ENCODE measurements around the gene CRYBB1. TPM values are rescaled to one million over a fixed set of nuclear protein-coding genes. Genes with fewer than 3 reads are reported as not detected.

The CRYBB1 gene
- total and polyA plus RNA-seq, 8 donors, result 0.79 to 1.5 (median 1.1) TPM

DNA sequence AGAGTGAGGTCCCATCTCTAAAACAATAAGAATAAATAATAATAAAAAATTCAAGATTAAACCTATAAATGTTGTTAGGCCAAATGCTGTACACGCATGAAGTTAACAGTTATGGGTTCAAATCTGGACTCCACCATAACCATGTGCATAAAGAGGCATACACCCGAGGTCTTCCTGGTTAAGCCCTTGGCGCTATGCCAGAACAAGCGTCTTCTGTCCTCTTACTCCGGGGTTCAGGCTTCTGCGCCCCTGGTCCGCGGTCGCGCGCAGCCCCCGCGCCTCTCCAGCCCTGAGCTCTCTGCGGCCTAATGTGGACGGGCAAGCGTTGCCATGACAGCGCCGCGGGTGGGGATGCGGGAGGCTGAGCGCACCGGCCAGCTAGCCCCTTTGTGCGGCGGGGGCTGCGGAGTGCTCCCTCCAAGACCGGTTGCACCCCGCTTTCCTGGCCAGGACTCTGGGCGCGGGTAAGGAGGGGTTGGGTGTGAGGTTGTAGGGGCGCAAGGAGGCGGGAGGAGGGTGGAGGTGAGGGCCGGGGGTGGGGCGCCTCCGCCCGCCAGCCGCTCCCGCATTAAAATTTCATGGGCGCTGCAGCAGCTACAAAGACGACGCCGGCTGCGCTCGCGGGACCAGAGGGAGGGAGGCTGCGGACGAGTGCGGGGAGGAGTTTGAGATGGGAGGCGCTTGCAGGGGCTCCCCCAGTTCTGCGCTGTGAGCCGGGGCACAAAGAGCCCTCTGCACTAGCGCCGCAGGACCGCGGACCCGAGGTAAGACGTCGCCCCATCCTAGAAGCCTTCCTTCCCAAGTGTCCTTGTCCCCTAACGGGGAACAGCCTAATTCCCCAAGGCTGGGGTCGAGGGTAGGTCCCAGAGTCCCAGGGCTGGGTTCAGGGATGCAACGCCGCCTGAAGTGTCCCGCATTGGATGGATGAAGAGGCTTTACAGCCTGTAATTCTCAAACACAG, 39.3 kb upstream of the CRYBB1 start, which contains the start of gene MIAT:
MIAT (plus strand) TSS at position 698 of the 961 bp plus-strand sequence.
- ATAC-seq (peak; percentile 35), DNase-seq (peak in 2 of 4 donors; percentile 49 to 90)
- Histone ChIP-seq H3K4me1 (peaks cover 12 to 41% of the 10 kb centered on the region in 2 donors), H3K27me3 (peaks cover 29 to 45% of the 10 kb centered on the region in 2 donors), H3K27ac (peak within 1 kb of the TSS in 1 of 2 donors; percentile 57), H3K4me3 (peak within 1 kb of the TSS in 1 of 2 donors; percentile 41), H3K36me3 (no peaks in the 10 kb centered on the region), H3K9me3 (no peaks in the 10 kb centered on the region)
- intact Hi-C loops (cut with DNase I), result no loop called here
- no peak for TF ChIP-seq CTCF (IDR thresholded peaks at IDR 0.05)

- intact Hi-C loops (cut with DNase I), result no loop called here
- no peak overlapping the region for H3K27ac ChIP-seq
- TF ChIP-seq CTCF (IDR thresholded peaks at IDR 0.05), result no peak
- H3K27me3 ChIP-seq, result peaks cover 3 to 26% of the 10 kb centered on the region in 2 donors
- H3K4me1 ChIP-seq, result peaks cover 0 to 30% of the 10 kb centered on the region in 2 donors
- H3K4me3 ChIP-seq, result no peak overlapping the region
- no peaks in the 10 kb centered on the region for H3K9me3 ChIP-seq
- no peaks in the 10 kb centered on the region for H3K36me3 ChIP-seq
- no peak for ATAC-seq
- no peak for DNase-seq
Measured at GRCh38 chr22:26651815-26652214, 34.0 kb upstream of the CRYBB1 start.

- intact Hi-C loops (cut with DNase I), result no loop called here
- no peaks in the 10 kb centered on the region for H3K36me3 ChIP-seq
- no peaks in the 10 kb centered on the region for H3K9me3 ChIP-seq
- DNase-seq (no peak), ATAC-seq (no peak)
- H3K4me1 ChIP-seq, result peaks cover 0 to 36% of the 10 kb centered on the region in 2 donors
- no peak overlapping the region for H3K4me3 ChIP-seq
- TF ChIP-seq CTCF (IDR thresholded peaks at IDR 0.05), result no peak
- H3K27ac ChIP-seq, result no peak overlapping the region
- peaks cover 0 to 25% of the 10 kb centered on the region in 2 donors for H3K27me3 ChIP-seq
Measured at GRCh38 chr22:26650722-26651421, 33.0 kb upstream of the CRYBB1 start.

GRCh38 chr22:26648528-26649388, 30.9 kb upstream of the CRYBB1 start:
- ATAC-seq, result peak; percentile 21
- H3K27me3 ChIP-seq, result peaks cover 0 to 23% of the 10 kb centered on the region in 2 donors
- H3K4me1 ChIP-seq, result peaks cover 0 to 55% of the 10 kb centered on the region in 2 donors
- no peaks in the 10 kb centered on the region for H3K9me3 ChIP-seq
- intact Hi-C loops (cut with DNase I), result no loop called here
- peak overlapping the region in 1 of 2 donors; percentile 59 for H3K27ac ChIP-seq
- DNase-seq, result no peak
- H3K4me3 ChIP-seq, result no peak overlapping the region
- H3K36me3 ChIP-seq, result no peaks in the 10 kb centered on the region
- TF ChIP-seq CTCF (IDR thresholded peaks at IDR 0.05), result no peak
